IPS-18a (cell line): ENCODE results near the gene HSD11B1.

Experiments
- H3K27ac ChIP-seq: one replicate; pipeline ENCODE4 v1.5.1; 2013; ENCODE audit warnings: low read length
- H3K27me3 ChIP-seq: one replicate; pipeline ENCODE4 v1.6.1; 2013; ENCODE audit warnings: mild to moderate bottlenecking, low read length; ENCODE audit not compliant: control insufficient read depth, insufficient read depth
- H3K36me3 ChIP-seq: one replicate; pipeline ENCODE4 v1.6.1; 2013; ENCODE audit warnings: low read depth, low read length; ENCODE audit not compliant: control insufficient read depth
- H3K4me1 ChIP-seq: one replicate; pipeline ENCODE4 v1.6.1; 2013; ENCODE audit warnings: low read depth, low read length; ENCODE audit not compliant: control insufficient read depth
- H3K4me3 ChIP-seq: one replicate; pipeline ENCODE4 v1.5.1; 2013; ENCODE audit warnings: low read length
- H3K9ac ChIP-seq: one replicate; pipeline ENCODE4 v1.6.1; 2013; ENCODE audit warnings: mild to moderate bottlenecking, low read length, moderate library complexity
- H3K9me3 ChIP-seq: one replicate; pipeline ENCODE4 v1.6.1; 2013; ENCODE audit warnings: low read depth, low read length; ENCODE audit not compliant: control insufficient read depth

Gene HSD11B1

DNA sequence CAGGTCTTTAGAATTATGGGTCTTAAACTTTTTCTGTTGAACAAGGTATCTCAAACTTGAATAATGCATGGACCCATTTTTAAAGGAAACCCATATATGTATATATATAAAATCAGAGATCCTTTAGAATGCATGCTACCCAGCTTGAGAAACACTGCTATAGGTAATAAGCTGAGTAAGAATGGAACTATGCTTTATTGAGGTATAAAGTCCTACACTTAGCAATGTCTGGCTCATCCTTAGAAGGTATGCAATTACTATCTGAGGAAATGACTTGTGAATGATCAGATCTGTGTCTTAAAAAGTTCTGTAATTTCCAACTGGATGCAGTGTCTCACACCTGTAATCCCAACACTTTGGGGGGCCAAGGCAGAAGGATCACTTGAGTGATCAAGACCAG lies 62.5 kb downstream of the HSD11B1 start:
- no peaks in the 10 kb centered on the region for H3K9me3 ChIP-seq
- H3K4me1 ChIP-seq, result no peaks in the 10 kb centered on the region
- H3K27ac ChIP-seq, result no peak overlapping the region
- no peaks in the 10 kb centered on the region for H3K27me3 ChIP-seq
- H3K4me3 ChIP-seq, result no peak overlapping the region
- no peak overlapping the region for H3K9ac ChIP-seq
- no peaks in the 10 kb centered on the region for H3K36me3 ChIP-seq

DNA sequence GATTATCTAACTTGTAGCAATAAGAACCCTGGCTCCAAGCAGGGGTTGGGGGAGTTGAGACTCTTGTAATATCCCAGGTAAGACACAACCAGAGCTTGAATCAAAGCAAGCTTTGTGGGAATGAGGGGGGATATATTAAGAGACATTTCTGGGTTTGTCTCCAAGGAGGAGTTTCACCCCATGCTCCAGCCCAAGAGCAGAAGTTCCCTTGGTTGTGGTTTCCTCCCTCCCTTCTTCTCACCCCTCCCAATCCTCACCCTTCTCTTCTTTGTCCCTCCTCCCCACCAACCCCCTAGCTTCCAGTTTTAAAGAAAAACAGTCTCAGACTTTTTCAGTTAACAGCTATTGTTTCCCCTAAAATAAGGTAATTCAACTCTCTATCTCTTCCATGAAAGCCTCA lies 63.1 kb downstream of the HSD11B1 start:
- Histone ChIP-seq H3K9ac (no peak overlapping the region), H3K27ac (no peak overlapping the region), H3K27me3 (no peaks in the 10 kb centered on the region), H3K9me3 (no peaks in the 10 kb centered on the region), H3K4me3 (no peak overlapping the region), H3K4me1 (no peaks in the 10 kb centered on the region), H3K36me3 (no peaks in the 10 kb centered on the region)

- H3K9ac ChIP-seq, result no peak overlapping the region
These were observed 63.7 kb downstream of the HSD11B1 start for GRCh38 chr1:209768354-209768774.

DNA sequence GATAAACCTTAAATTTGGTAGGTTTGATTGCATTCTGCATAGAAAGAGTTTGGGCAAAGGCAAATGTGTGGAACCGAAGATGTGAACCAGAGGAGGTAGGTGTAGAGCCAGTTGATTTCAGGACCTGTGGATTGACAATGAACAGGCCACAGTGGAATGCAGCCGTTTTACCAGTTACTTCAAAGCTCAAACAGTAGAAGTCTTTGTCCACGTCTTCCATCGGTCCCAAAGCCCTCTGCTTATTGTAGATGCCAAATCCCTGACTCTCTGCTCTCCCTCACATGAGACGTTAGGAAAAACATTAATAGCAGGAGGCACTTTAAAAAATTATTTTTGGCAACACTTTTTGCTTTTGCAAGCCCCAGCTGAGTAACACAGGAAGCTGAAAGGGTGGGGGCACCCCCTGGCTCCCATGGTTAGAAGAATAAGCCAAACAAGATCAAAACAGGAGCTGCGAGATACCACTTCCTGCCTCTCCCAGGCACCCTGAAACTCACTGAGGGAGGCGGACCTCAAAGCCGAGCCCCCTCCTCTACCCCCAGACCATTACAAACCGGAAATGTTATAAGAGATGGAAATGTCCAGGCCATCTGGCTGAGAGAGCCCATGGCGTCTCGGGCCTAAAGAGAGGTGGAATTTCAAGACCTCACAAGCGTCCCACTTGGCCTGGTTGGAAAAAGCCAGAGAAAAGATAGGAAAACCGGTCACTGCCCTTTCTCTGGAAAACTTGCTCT lies 64.7 kb downstream of the HSD11B1 start:
- no peak overlapping the region for H3K9ac ChIP-seq
- no peaks in the 10 kb centered on the region for H3K4me1 ChIP-seq
- H3K9me3 ChIP-seq, result no peaks in the 10 kb centered on the region
- H3K36me3 ChIP-seq, result no peaks in the 10 kb centered on the region
- no peak overlapping the region for H3K27ac ChIP-seq
- peaks cover 4% of the 10 kb centered on the region for H3K27me3 ChIP-seq
- H3K4me3 ChIP-seq, result no peak overlapping the region

More at GRCh38 chr1:209768354-209768774, 63.7 kb downstream of the HSD11B1 start:
- H3K9me3 ChIP-seq, result no peaks in the 10 kb centered on the region
- no peak overlapping the region for H3K27ac ChIP-seq
- no peaks in the 10 kb centered on the region for H3K4me1 ChIP-seq
- H3K36me3 ChIP-seq, result no peaks in the 10 kb centered on the region
- peaks cover 4% of the 10 kb centered on the region for H3K27me3 ChIP-seq
- no peak overlapping the region for H3K4me3 ChIP-seq

- no peaks in the 10 kb centered on the region for H3K36me3 ChIP-seq
- no peaks in the 10 kb centered on the region for H3K9me3 ChIP-seq
- H3K9ac ChIP-seq, result no peak overlapping the region
- no peak overlapping the region for H3K4me3 ChIP-seq
- H3K27me3 ChIP-seq, result peaks cover 4% of the 10 kb centered on the region
- no peak overlapping the region for H3K27ac ChIP-seq
- no peaks in the 10 kb centered on the region for H3K4me1 ChIP-seq
These were observed 65.3 kb downstream of the HSD11B1 start for GRCh38 chr1:209769971-209770370.

- Histone ChIP-seq H3K36me3 (no peaks in the 10 kb centered on the region), H3K9ac (no peak overlapping the region), H3K9me3 (no peaks in the 10 kb centered on the region), H3K4me3 (no peak overlapping the region), H3K4me1 (no peaks in the 10 kb centered on the region), H3K27ac (no peak overlapping the region), H3K27me3 (peaks cover 4% of the 10 kb centered on the region)
These were observed 66.2 kb downstream of the HSD11B1 start for GRCh38 chr1:209770636-209771415.

GRCh38 chr1:209772126-209772525 lies 67.5 kb downstream of the HSD11B1 start:
- Histone ChIP-seq H3K9me3 (no peaks in the 10 kb centered on the region), H3K9ac (no peak overlapping the region), H3K4me3 (no peak overlapping the region), H3K36me3 (no peaks in the 10 kb centered on the region), H3K4me1 (no peaks in the 10 kb centered on the region), H3K27ac (no peak overlapping the region), H3K27me3 (peaks cover 4% of the 10 kb centered on the region)

DNA sequence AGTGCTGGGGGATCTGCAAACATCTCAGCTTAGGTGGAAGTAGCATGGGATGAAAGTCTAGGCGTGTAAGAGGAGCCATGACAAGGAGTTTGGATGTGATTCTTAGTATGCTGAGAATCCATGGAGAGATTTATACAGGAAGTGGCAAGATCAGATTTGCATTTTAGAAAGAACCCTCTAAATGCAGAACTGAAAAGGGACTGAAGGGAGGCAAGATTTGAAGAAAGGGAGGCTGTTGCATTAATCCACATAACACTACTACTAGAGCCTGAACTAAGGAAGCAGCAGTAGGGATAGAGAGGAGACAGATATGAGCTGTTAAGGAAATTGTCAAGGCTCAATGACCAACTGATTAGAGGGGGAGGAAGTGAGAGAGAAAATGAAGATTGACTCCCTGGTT lies 69.9 kb downstream of the HSD11B1 start:
- Histone ChIP-seq H3K4me3 (no peak overlapping the region), H3K4me1 (no peaks in the 10 kb centered on the region), H3K9me3 (no peaks in the 10 kb centered on the region), H3K36me3 (no peaks in the 10 kb centered on the region), H3K27ac (no peak overlapping the region), H3K9ac (no peak overlapping the region), H3K27me3 (peaks cover 4% of the 10 kb centered on the region)

- Histone ChIP-seq H3K27ac (no peak overlapping the region), H3K4me1 (no peaks in the 10 kb centered on the region), H3K27me3 (peaks cover 4% of the 10 kb centered on the region), H3K9ac (no peak overlapping the region), H3K9me3 (no peaks in the 10 kb centered on the region), H3K36me3 (no peaks in the 10 kb centered on the region), H3K4me3 (no peak overlapping the region)
These were observed 71.0 kb downstream of the HSD11B1 start for GRCh38 chr1:209775678-209776077.

DNA sequence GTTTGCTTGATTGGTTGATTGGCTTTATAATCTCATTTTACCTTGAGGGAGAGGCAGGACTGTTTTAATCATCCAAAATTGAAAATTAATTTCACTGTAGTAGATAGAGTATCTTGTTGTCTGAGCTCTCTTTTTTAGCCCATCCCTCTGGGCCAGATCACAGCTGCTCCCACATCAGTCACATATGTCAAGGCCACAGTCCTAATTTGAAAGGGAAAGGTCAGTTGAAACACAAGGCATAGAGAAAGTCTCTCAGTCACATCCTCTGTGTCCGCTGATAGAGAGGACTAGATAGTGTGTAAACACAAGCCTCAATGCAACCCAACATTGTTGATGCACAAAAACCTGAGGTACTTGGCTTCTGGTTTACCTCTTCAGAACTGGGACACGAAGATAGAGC lies 72.9 kb downstream of the HSD11B1 start:
- H3K27ac ChIP-seq, result no peak overlapping the region
- no peak overlapping the region for H3K4me3 ChIP-seq
- no peaks in the 10 kb centered on the region for H3K36me3 ChIP-seq
- H3K27me3 ChIP-seq, result peaks cover 4% of the 10 kb centered on the region
- H3K9ac ChIP-seq, result no peak overlapping the region
- H3K4me1 ChIP-seq, result no peaks in the 10 kb centered on the region
- no peaks in the 10 kb centered on the region for H3K9me3 ChIP-seq

- H3K9me3 ChIP-seq, result no peaks in the 10 kb centered on the region
- no peak overlapping the region for H3K9ac ChIP-seq
- H3K36me3 ChIP-seq, result no peaks in the 10 kb centered on the region
- no peak overlapping the region for H3K27ac ChIP-seq
- no peak overlapping the region for H3K4me3 ChIP-seq
- peaks cover 1% of the 10 kb centered on the region for H3K27me3 ChIP-seq
- H3K4me1 ChIP-seq, result no peaks in the 10 kb centered on the region
These were observed 73.5 kb downstream of the HSD11B1 start for GRCh38 chr1:209778102-209778501.

DNA sequence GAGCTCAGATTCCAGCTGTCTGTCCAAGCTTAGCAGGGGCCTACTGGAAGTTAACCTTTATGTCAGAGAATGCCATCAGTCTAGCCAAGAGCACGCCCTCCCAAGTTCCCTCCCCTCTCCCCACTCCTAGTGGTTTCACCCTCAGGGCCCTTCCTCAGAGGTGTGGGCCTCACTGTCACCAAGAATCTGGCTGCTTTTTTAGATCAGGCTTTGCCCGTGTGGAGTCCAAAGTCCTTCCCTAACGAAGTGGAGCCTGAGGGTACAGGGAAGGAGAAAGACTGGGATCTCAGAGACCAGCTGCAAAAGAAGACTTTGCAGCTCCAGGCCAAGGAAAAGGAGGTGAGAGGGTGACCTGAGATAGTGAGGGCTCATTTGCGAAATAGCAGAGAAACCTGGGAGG lies 75.6 kb downstream of the HSD11B1 start:
- H3K4me3 ChIP-seq, result no peak overlapping the region
- no peak overlapping the region for H3K9ac ChIP-seq
- peaks cover 5% of the 10 kb centered on the region for H3K4me1 ChIP-seq
- H3K36me3 ChIP-seq, result no peaks in the 10 kb centered on the region
- peaks cover 2% of the 10 kb centered on the region for H3K27me3 ChIP-seq
- H3K27ac ChIP-seq, result no peak overlapping the region
- peaks cover 4% of the 10 kb centered on the region for H3K9me3 ChIP-seq
